Activated CD4-positive, alpha-beta T cell treated with anti-CD3 and anti-CD28 coated beads for 24 hours (primary cell): Measurements from ENCODE around the gene CCNB2.

Experiments
- DNase-seq, 2 donors: peaks; one replicate each; pipeline ENCODE4 v3.0.0-alpha.2; 2020; ENCODE audit warnings: low read depth in 2 of 2

Gene CCNB2

DNA sequence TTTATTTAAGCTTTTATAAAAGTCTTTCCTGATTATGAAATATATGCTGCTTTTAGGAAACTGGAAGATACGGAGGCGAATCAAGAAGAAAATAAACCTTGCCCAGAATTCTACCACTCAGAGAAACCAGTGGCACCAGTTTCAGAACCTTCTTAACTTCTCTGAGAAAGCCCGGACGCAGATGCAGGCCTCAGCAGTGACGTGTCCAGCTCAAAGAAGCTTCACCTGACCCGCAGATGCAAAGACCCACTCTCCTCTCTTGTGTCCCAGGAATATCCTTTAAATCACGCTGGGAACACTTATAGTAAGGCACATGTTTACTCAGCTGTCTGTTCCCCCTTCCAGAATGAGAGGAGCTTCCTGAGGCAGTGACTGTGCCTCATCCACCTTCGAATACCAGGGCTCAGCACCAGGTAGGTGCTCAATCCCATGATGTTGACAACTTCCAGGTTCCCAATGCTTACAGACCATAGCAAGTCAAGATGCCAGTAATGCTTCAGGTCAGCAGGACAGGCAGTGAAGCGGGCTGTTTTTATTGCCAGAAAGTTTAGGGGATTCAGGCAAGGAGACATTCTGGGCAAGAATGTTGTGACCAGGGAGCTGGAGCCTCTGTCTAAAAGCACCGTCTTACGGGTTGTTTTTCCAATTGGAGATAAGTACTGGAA is 61.8 kb downstream of the CCNB2 start:
- DNase-seq: no peak

GRCh38 chr15:59168536-59168935 is 63.6 kb downstream of the CCNB2 start:
- no peak for DNase-seq

- no peak for DNase-seq
These were observed 64.3 kb downstream of the CCNB2 start for GRCh38 chr15:59169251-59169708.

DNA sequence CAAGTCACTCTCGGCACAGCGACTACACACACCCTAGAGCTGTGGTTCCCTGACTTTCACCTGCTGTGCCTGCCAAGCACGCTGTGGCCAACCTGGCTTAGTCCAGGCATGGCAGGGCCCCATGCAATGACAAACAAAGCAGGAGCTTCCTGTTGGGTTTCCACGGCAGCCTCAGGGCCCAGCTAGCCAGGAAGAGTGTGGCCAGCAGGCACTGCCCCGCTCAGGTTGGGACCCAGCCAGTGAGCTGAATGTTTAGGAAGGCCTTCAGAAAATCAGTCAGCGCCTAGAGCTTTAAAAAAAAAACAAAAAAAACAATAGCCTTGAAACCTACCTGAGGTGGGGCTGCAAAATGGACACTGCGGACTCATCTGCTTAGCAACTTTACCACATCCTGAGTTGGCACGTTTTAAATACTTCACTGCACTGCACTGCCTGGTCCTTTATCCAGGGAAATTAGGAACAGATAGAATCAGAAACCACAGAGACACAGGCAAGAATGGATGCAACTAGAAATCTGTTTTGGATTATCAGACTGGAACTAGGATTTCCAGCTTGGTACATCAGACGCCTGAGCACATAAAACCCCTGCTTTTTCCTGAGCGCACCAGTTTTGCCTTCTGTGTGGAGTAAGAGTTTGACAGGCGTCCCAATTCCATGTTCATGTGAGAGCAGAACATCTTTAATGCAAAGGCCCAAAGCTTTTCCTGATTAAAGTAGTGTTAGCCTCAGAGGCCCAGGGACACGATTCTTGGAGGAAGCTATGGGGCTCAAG is 65.5 kb downstream of the CCNB2 start:
- no peak for DNase-seq

DNA sequence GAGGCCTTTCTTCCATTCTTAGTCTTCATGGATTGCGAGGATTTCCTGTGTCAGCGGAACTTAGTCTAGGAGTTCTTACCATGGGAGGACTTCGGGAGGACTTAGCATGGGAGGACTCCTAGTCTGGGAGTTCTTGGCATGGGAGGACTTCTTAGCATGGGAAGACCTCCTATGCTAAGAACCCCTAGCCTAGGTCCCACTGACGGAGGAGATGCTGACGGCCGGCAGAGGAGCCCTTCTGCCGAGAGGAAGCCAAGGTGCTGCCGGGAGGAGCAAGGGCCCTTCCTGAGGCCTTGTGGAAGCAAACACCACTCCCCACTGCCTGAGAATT is 66.1 kb downstream of the CCNB2 start:
- no peak for DNase-seq

- no peak for DNase-seq
These were observed 67.4 kb downstream of the CCNB2 start for GRCh38 chr15:59172289-59172901.

DNA sequence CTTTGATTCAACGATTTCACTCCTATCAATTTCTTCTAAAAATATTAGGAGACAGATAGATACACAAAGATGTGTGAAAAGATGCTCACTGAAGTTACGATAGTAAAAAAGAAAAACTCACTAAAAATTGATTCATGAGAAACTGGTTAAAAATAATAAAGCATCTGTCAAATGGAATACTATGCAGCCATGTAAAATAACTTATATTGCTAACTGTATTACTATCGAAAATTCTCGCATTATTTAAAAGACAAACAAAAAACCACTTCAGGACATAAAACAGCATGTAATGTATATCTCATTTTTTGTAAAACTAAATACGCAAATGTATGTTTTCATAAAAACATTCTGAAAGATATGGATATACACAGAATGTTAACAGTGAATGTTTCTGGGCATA is 68.2 kb downstream of the CCNB2 start:
- no peak for DNase-seq

DNA sequence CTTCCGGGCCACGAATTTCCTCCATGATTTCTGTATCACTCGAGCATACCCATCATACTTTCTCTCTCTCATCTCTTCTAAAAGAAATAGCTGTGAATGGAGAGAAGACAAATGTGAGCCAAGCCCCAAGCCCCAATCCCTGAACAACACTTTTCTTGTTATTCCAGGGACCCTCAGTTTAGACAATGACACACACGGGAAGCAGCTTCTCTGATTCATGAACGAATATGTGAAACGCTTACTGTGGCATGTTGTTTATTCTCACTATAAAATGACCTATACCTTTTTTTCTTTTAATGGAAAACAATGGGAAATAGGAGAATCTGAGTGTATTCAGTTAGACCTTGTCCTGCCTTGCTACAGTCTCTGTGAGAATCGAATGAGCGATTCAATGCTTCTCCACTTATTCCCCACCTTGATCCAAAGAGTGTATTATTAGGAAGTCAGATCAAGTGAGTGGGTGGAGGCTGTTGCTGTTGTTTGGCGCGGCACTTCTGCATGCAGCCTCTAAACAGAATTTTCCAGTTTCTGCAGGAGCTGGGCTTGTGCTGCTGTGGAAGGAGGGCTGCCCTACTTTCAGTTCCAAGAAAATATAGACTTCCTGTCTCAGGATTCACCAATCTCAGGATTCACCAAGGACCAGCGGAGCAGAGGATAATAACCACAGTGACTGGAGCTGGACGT is 69.3 kb downstream of the CCNB2 start:
- DNase-seq: no peak
